WTC11 (cell line): Measurements from ENCODE around the gene POC5.

Experiments used
- ETV6 ChIP-seq: sonication (generic); formaldehyde crosslinking; IDR thresholded peaks from 2 replicates; pipeline ENCODE4 v1.8.1; 2022; ENCODE audit warnings: mild to moderate bottlenecking, missing genetic modification reagents
- ZNF138 ChIP-seq: sonication (generic); formaldehyde crosslinking; conservative IDR thresholded peaks from 2 replicates; pipeline ENCODE4 v1.8.1; 2022; ENCODE audit warnings: mild to moderate bottlenecking, moderate library complexity, missing genetic modification reagents
- ZSCAN18 ChIP-seq: fragments of 250-450 bp; sonication (Bioruptor Pico); IDR thresholded peaks from 2 replicates; pipeline ENCODE4 v2.1.2; 2022; ENCODE audit warnings: mild to moderate bottlenecking, moderate library complexity
- TF ChIP-seq, protein P1 (sequence below): sonication (generic); formaldehyde crosslinking; IDR thresholded peaks from 2 replicates; pipeline ENCODE4 v1.8.1; 2022; ENCODE audit warnings: low read depth, mild to moderate bottlenecking, moderate library complexity, missing genetic modification reagents, borderline replicate concordance
- TF ChIP-seq, protein P2 (sequence below): fragments of 200-600 bp; IDR thresholded peaks from 2 replicates; pipeline ENCODE4 v1.8.0; 2022; ENCODE audit warnings: antibody characterized with exemption

GRCh38 chr5:75667586-75667985, 49.7 kb downstream of the POC5 start:
- TF ChIP-seq ZSCAN18 (CRISPR knock-in tag) (no peak), ETV6 (CRISPR knock-in tag) (no peak), ZNF138 (CRISPR knock-in tag) (no peak)
- TF ChIP-seq, protein P1, sequence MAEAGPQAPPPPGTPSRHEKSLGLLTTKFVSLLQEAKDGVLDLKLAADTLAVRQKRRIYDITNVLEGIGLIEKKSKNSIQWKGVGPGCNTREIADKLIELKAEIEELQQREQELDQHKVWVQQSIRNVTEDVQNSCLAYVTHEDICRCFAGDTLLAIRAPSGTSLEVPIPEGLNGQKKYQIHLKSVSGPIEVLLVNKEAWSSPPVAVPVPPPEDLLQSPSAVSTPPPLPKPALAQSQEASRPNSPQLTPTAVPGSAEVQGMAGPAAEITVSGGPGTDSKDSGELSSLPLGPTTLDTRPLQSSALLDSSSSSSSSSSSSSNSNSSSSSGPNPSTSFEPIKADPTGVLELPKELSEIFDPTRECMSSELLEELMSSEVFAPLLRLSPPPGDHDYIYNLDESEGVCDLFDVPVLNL (CRISPR knock-in tag), result no peak
- TF ChIP-seq, protein P2, sequence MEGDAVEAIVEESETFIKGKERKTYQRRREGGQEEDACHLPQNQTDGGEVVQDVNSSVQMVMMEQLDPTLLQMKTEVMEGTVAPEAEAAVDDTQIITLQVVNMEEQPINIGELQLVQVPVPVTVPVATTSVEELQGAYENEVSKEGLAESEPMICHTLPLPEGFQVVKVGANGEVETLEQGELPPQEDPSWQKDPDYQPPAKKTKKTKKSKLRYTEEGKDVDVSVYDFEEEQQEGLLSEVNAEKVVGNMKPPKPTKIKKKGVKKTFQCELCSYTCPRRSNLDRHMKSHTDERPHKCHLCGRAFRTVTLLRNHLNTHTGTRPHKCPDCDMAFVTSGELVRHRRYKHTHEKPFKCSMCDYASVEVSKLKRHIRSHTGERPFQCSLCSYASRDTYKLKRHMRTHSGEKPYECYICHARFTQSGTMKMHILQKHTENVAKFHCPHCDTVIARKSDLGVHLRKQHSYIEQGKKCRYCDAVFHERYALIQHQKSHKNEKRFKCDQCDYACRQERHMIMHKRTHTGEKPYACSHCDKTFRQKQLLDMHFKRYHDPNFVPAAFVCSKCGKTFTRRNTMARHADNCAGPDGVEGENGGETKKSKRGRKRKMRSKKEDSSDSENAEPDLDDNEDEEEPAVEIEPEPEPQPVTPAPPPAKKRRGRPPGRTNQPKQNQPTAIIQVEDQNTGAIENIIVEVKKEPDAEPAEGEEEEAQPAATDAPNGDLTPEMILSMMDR, result no peak
